OCI-LY3 (cell line): ENCODE data around the gene TWSG1.

ENCODE experiments used
- H2AFZ ChIP-seq: fragments of 200-600, 300-600 bp; shearing (Covaris generic); 2 replicates; pipeline ENCODE4 v1.6.0; 2014; ENCODE audit warnings: antibody characterized with exemption, low read depth, low read length
- H3K27ac ChIP-seq: fragments of 200-600, 300-600 bp; sonication (generic); 2 replicates; pipeline ENCODE4 v1.5.1; 2014; ENCODE audit warnings: mild to moderate bottlenecking, low read length, moderate library complexity, mixed read lengths
- H3K27me3 ChIP-seq: fragments of 200-600, 300-600 bp; sonication (generic); 2 replicates; pipeline ENCODE4 v1.6.1; 2014; ENCODE audit warnings: low read depth, low read length, mixed read lengths
- H3K36me3 ChIP-seq: fragments of 200-600, 300-600 bp; sonication (generic); replicated peaks from 2 replicates; pipeline ENCODE3; 2014; ENCODE audit warnings: low read depth, low read length, mixed read lengths
- H3K4me1 ChIP-seq: fragments of 300-600, 200-600 bp; sonication (generic); 2 replicates; pipeline ENCODE4 v1.6.1; 2014; ENCODE audit warnings: low read length, mixed read lengths
- H3K4me2 ChIP-seq: fragments of 200-600, 300-600 bp; sonication (generic); 2 replicates; pipeline ENCODE4 v1.6.1; 2014; ENCODE audit warnings: low read length, mixed read lengths
- H3K4me3 ChIP-seq: fragments of 300-600, 200-600 bp; sonication (generic); 2 replicates; pipeline ENCODE4 v1.5.1; 2014; ENCODE audit warnings: antibody characterized with exemption, mild to moderate bottlenecking, low read length, moderate library complexity
- H3K79me2 ChIP-seq: fragments of 300-600, 200-600 bp; shearing (Covaris generic); 2 replicates; pipeline ENCODE4 v1.6.1; 2014; ENCODE audit warnings: mild to moderate bottlenecking, low read length, mixed read lengths
- H3K9ac ChIP-seq: fragments of 300-600, 200-600 bp; shearing (Covaris generic); 2 replicates; pipeline ENCODE4 v1.6.0; 2014; ENCODE audit warnings: mild to moderate bottlenecking, low read length, moderate library complexity
- H3K9me3 ChIP-seq: fragments of 200-600, 300-600 bp; shearing (Covaris generic); 2 replicates; pipeline ENCODE4 v1.6.1; 2014; ENCODE audit warnings: low read length, mixed read lengths; ENCODE audit not compliant: insufficient read depth
- H4K20me1 ChIP-seq: fragments of 200-600, 300-600 bp; sonication (generic); 2 replicates; pipeline ENCODE4 v1.6.1; 2016; ENCODE audit warnings: low read length, mixed read lengths; ENCODE audit not compliant: insufficient read depth
- CTCF ChIP-seq: fragments of 200-600, 300-600 bp; sonication (generic); IDR thresholded peaks from 2 replicates; pipeline ENCODE4 v1.5.1; 2014; ENCODE audit warnings: antibody characterized with exemption, low read length, low read depth
- EZH2phosphoT487 ChIP-seq: fragments of 200-600 bp; shearing (Covaris generic); IDR thresholded peaks from 2 replicates; pipeline ENCODE4 v1.6.1; 2018; ENCODE audit warnings: antibody characterized with exemption, mixed run types, low read depth

TWSG1 gene

GRCh38 chr18:9436206-9436929 lies 101.8 kb downstream of the TWSG1 start:
- TF ChIP-seq CTCF (no peak), EZH2phosphoT487 (no peak)
- Histone ChIP-seq H3K36me3 (no peaks in the 10 kb centered on the region), H3K9ac (no peak overlapping the region), H3K27me3 (no peaks in the 10 kb centered on the region), H3K27ac (no peak overlapping the region), H2AFZ (no peak overlapping the region), H3K79me2 (no peaks in the 10 kb centered on the region), H3K4me2 (no peak overlapping the region), H4K20me1 (no peaks in the 10 kb centered on the region), H3K4me3 (no peak overlapping the region), H3K9me3 (no peaks in the 10 kb centered on the region), H3K4me1 (no peaks in the 10 kb centered on the region)

GRCh38 chr18:9437021-9437437 lies 102.5 kb downstream of the TWSG1 start:
- Histone ChIP-seq H3K27me3 (no peaks in the 10 kb centered on the region), H4K20me1 (no peaks in the 10 kb centered on the region), H3K4me1 (no peaks in the 10 kb centered on the region), H3K4me2 (no peak overlapping the region), H3K36me3 (no peaks in the 10 kb centered on the region), H3K4me3 (no peak overlapping the region), H3K9ac (no peak overlapping the region), H3K79me2 (no peaks in the 10 kb centered on the region), H3K27ac (no peak overlapping the region), H3K9me3 (no peaks in the 10 kb centered on the region), H2AFZ (no peak overlapping the region)
- TF ChIP-seq CTCF, result no peak
- TF ChIP-seq EZH2phosphoT487, result no peak

GRCh38 chr18:9437672-9438071 lies 103.1 kb downstream of the TWSG1 start:
- H3K79me2 ChIP-seq, result no peaks in the 10 kb centered on the region
- H3K4me3 ChIP-seq, result no peak overlapping the region
- TF ChIP-seq CTCF (no peak), EZH2phosphoT487 (no peak)
- H2AFZ ChIP-seq, result no peak overlapping the region
- no peaks in the 10 kb centered on the region for H3K36me3 ChIP-seq
- H4K20me1 ChIP-seq, result no peaks in the 10 kb centered on the region
- no peak overlapping the region for H3K27ac ChIP-seq
- no peaks in the 10 kb centered on the region for H3K9me3 ChIP-seq
- no peaks in the 10 kb centered on the region for H3K4me1 ChIP-seq
- H3K9ac ChIP-seq, result no peak overlapping the region
- H3K27me3 ChIP-seq, result no peaks in the 10 kb centered on the region
- H3K4me2 ChIP-seq, result no peak overlapping the region

GRCh38 chr18:9441061-9441460 lies 106.5 kb downstream of the TWSG1 start:
- H3K4me1 ChIP-seq, result no peaks in the 10 kb centered on the region
- no peaks in the 10 kb centered on the region for H3K79me2 ChIP-seq
- no peak overlapping the region for H3K9ac ChIP-seq
- no peaks in the 10 kb centered on the region for H4K20me1 ChIP-seq
- H3K4me2 ChIP-seq, result no peak overlapping the region
- H3K36me3 ChIP-seq, result no peaks in the 10 kb centered on the region
- no peak overlapping the region for H2AFZ ChIP-seq
- no peaks in the 10 kb centered on the region for H3K9me3 ChIP-seq
- TF ChIP-seq EZH2phosphoT487 (no peak), CTCF (no peak)
- H3K27ac ChIP-seq, result no peak overlapping the region
- H3K4me3 ChIP-seq, result no peak overlapping the region
- H3K27me3 ChIP-seq, result no peaks in the 10 kb centered on the region
